ENCODE measurements around the gene ZNF605.
"Not testable (repeated sequence)": the region's sequence is repeated elsewhere in the genome, so short reads cannot be mapped to it uniquely, and the experiment has no call there.

The ZNF605 gene

GRCh38 chr12:132949936-132950837, 5.9 kb downstream of the ZNF605 start:
- Histone ChIP-seq H3K27ac (ENCODE audit: insufficient read depth, low read depth, low read length, poor library complexity, severe bottlenecking) (no peak overlapping the region), H3K9me3 (ENCODE audit: control insufficient read depth, low read length) (peaks cover 27% of the 10 kb centered on the region), H3K36me3 (ENCODE audit: control insufficient read depth, insufficient read depth, low read length) (peaks cover 22% of the 10 kb centered on the region), H3K4me3 (ENCODE audit: insufficient read depth, low read depth, low read length) (no peak overlapping the region), H3K27me3 (ENCODE audit: control insufficient read depth, insufficient read depth, low read length, poor library complexity, severe bottlenecking) (no peaks in the 10 kb centered on the region), H3K4me1 (ENCODE audit: control insufficient read depth, insufficient read depth, low read length) (no peaks in the 10 kb centered on the region)
- WGBS, 2 experiments = 92 to 95% methylated on average over 30 of the region's 30 CpGs

GRCh38 chr12:132948146-132949066, 7.7 kb downstream of the ZNF605 start:
- peaks cover 40% of the 10 kb centered on the region for H3K36me3 ChIP-seq (ENCODE audit: control insufficient read depth, insufficient read depth, low read length)
- H3K9me3 ChIP-seq (ENCODE audit: control insufficient read depth, low read length) = peaks cover 24% of the 10 kb centered on the region
- no peak overlapping the region for H3K4me3 ChIP-seq (ENCODE audit: insufficient read depth, low read depth, low read length)
- no peak overlapping the region for H3K27ac ChIP-seq (ENCODE audit: insufficient read depth, low read depth, low read length, poor library complexity, severe bottlenecking)
- no peaks in the 10 kb centered on the region for H3K4me1 ChIP-seq (ENCODE audit: control insufficient read depth, insufficient read depth, low read length)
- WGBS, 2 experiments = 95% methylated on average over 29 of the region's 29 CpGs
- no peaks in the 10 kb centered on the region for H3K27me3 ChIP-seq (ENCODE audit: control insufficient read depth, insufficient read depth, low read length, poor library complexity, severe bottlenecking)

GRCh38 chr12:132946246-132946820, 9.8 kb downstream of the ZNF605 start:
- WGBS, 2 experiments = 93 to 95% methylated on average over 8 of the region's 8 CpGs
- Histone ChIP-seq H3K9me3 (ENCODE audit: control insufficient read depth, low read length) (peaks cover 13% of the 10 kb centered on the region), H3K4me1 (ENCODE audit: control insufficient read depth, insufficient read depth, low read length) (no peaks in the 10 kb centered on the region), H3K36me3 (ENCODE audit: control insufficient read depth, insufficient read depth, low read length) (peaks cover 57% of the 10 kb centered on the region), H3K27me3 (ENCODE audit: control insufficient read depth, insufficient read depth, low read length, poor library complexity, severe bottlenecking) (no peaks in the 10 kb centered on the region), H3K27ac (ENCODE audit: insufficient read depth, low read depth, low read length, poor library complexity, severe bottlenecking) (no peak overlapping the region), H3K4me3 (ENCODE audit: insufficient read depth, low read depth, low read length) (no peak overlapping the region)

DNA sequence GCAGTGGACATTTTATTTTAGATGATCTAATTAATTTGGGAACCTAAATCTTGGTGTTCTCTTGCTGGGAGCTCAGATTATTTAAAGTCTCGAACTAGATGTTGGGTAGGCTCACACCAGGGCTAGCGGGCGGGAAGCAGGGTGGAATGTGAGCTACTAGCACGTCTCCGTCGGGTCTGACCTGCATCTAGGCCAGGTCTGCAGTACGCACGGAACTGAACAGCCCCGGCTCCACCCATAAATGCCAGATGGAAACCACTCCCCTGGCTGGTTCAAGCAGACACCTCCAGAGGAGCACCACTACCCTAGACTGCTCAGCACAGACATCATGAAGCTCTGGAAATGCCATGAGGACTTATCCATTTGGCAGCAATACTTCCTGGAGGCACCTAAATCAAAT, 10.3 kb downstream of the ZNF605 start:
- Histone ChIP-seq H3K4me1 (ENCODE audit: control insufficient read depth, insufficient read depth, low read length) (no peaks in the 10 kb centered on the region), H3K36me3 (ENCODE audit: control insufficient read depth, insufficient read depth, low read length) (peaks cover 62% of the 10 kb centered on the region), H3K27ac (ENCODE audit: insufficient read depth, low read depth, low read length, poor library complexity, severe bottlenecking) (no peak overlapping the region), H3K4me3 (ENCODE audit: insufficient read depth, low read depth, low read length) (no peak overlapping the region), H3K27me3 (ENCODE audit: control insufficient read depth, insufficient read depth, low read length, poor library complexity, severe bottlenecking) (no peaks in the 10 kb centered on the region), H3K9me3 (ENCODE audit: control insufficient read depth, low read length) (peaks cover 13% of the 10 kb centered on the region)
- 95% methylated on average over 9 of the region's 9 CpGs for WGBS, 2 experiments

DNA sequence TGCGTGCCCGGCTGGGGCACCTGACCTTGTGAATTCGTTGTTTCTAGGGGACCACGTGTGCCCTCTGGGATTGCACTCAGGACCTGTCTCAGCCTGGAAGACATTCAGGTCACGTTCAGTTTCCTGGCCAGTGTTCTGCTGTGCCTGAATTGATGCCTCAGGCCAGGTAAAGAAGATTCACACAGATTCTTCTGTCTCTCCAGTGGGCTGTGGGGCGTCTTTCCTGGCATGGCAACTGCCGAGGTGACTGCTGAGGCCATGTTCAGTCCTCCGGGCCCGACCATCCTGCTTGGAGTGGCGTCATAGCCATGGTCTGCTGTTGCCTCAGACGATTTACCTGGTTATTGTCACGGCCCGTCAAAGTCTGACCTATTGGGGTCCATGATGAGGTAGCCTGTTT, 13.5 kb downstream of the ZNF605 start:
- WGBS, 2 experiments = 96 to 97% methylated on average over 13 of the region's 13 CpGs
- peaks cover 57% of the 10 kb centered on the region for H3K36me3 ChIP-seq (ENCODE audit: control insufficient read depth, insufficient read depth, low read length)
- H3K27me3 ChIP-seq (ENCODE audit: control insufficient read depth, insufficient read depth, low read length, poor library complexity, severe bottlenecking) = no peaks in the 10 kb centered on the region
- no peaks in the 10 kb centered on the region for H3K4me1 ChIP-seq (ENCODE audit: control insufficient read depth, insufficient read depth, low read length)
- H3K4me3 ChIP-seq (ENCODE audit: insufficient read depth, low read depth, low read length) = no peak overlapping the region
- H3K27ac ChIP-seq (ENCODE audit: insufficient read depth, low read depth, low read length, poor library complexity, severe bottlenecking) = no peak overlapping the region
- peaks cover 4% of the 10 kb centered on the region for H3K9me3 ChIP-seq (ENCODE audit: control insufficient read depth, low read length)

DNA sequence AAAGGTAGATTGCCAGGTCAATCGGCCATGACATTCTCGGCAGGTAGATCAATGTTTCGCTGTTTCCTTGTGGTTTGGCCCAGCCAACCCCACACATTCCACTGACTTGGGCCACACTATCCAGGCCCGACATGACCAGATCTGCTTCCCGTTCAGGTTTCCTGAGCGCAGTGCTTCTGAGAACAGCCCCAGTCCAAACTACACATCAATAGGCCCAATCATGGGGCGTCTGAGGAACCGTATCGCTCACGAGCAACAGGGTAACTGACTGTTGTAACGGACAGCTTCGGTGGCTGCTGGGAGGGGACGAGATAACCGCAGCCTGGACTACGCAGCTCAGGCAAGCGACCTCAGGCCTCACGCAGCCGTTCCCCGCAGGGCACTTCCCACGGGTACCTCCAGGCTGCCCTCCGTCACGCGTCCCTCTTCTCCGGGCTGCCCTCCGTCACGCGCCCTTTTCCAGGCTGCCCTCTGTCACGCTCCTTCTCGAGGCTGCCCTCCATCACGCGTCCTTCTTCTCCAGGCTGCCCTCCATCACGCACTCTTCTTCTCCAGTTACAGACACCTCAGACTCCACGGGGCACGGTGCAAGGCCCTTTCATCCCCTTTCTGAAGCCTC, 14.7 kb downstream of the ZNF605 start:
- 96 to 97% methylated on average over 34 of the region's 34 CpGs for WGBS, 2 experiments
- peaks cover 7% of the 10 kb centered on the region for H3K9me3 ChIP-seq (ENCODE audit: control insufficient read depth, low read length)

DNA sequence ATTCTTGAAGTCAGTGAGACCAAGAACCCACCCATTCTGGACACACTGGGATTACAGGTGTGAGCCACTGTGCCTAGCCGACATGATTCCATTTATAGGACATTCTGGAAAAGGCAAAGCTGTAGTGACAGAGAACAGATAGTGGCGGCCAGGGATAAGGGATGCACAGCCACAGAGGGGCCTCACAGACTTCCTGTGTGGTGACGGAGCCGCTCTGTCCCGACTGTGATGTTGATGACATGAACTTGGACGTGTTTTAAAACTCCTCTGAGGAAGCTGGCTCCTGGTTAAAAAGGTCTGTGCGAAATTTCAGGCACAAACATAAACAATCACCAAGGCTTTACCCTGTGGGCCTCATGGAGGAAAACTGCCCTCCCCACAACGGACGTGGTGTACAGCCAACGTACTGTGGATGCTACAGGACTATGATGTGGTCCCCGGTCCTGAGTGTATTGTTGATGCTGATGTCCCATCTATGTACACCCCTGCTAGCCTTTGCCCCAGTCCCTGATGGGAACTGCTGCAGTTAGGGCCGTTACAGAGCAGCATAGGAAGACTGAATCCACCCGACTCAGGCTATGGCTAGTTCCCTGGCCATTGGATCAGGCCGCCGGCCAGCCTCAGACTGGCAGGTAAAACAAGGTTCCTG, 15.9 kb downstream of the ZNF605 start:
- H3K4me3 ChIP-seq (ENCODE audit: insufficient read depth, low read depth, low read length) = no peak overlapping the region
- H3K27me3 ChIP-seq (ENCODE audit: control insufficient read depth, insufficient read depth, low read length, poor library complexity, severe bottlenecking) = no peaks in the 10 kb centered on the region
- H3K36me3 ChIP-seq (ENCODE audit: control insufficient read depth, insufficient read depth, low read length) = peaks cover 45% of the 10 kb centered on the region
- peaks cover 3% of the 10 kb centered on the region for H3K9me3 ChIP-seq (ENCODE audit: control insufficient read depth, low read length)
- H3K4me1 ChIP-seq (ENCODE audit: control insufficient read depth, insufficient read depth, low read length) = no peaks in the 10 kb centered on the region
- 93 to 94% methylated on average over 15 of the region's 15 CpGs for WGBS, 2 experiments
- H3K27ac ChIP-seq (ENCODE audit: insufficient read depth, low read depth, low read length, poor library complexity, severe bottlenecking) = no peak overlapping the region

More for the DNA sequence above, 14.7 kb downstream of the ZNF605 start:
- H3K4me1 ChIP-seq (ENCODE audit: control insufficient read depth, insufficient read depth, low read length) = no peaks in the 10 kb centered on the region
- no peaks in the 10 kb centered on the region for H3K27me3 ChIP-seq (ENCODE audit: control insufficient read depth, insufficient read depth, low read length, poor library complexity, severe bottlenecking)
- no peak overlapping the region for H3K27ac ChIP-seq (ENCODE audit: insufficient read depth, low read depth, low read length, poor library complexity, severe bottlenecking)
- peaks cover 57% of the 10 kb centered on the region for H3K36me3 ChIP-seq (ENCODE audit: control insufficient read depth, insufficient read depth, low read length)
- no peak overlapping the region for H3K4me3 ChIP-seq (ENCODE audit: insufficient read depth, low read depth, low read length)

DNA sequence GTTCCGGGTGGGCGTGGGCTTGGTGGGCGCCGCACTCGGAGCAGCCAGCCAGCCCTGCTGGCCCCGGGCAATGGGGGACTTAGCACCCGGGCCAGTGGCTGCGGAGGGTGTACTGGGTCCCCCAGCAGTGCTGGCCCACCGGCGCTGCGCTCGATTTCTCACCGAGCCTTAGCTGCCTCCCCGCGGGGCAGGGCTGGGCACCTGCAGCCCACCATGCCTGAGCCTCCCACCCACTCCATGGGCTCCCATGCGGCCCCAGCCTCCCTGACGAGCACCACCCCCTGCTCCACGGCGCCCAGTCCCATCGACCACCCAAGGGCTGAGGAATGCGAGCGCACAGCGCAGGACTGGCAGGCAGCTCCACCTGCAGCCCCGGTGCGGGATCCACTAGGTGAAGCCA, 17.3 kb downstream of the ZNF605 start:
- peaks cover 36% of the 10 kb centered on the region for H3K36me3 ChIP-seq (ENCODE audit: control insufficient read depth, insufficient read depth, low read length)
- H3K9me3 ChIP-seq (ENCODE audit: control insufficient read depth, low read length); H3K27me3 ChIP-seq (ENCODE audit: control insufficient read depth, insufficient read depth, low read length, poor library complexity, severe bottlenecking); H3K4me3 ChIP-seq (ENCODE audit: insufficient read depth, low read depth, low read length); H3K4me1 ChIP-seq (ENCODE audit: control insufficient read depth, insufficient read depth, low read length); H3K27ac ChIP-seq (ENCODE audit: insufficient read depth, low read depth, low read length, poor library complexity, severe bottlenecking): not testable (repeated sequence)
- WGBS, 2 experiments = 95 to 97% methylated on average over 16 to 21 of the region's 25 CpGs

DNA sequence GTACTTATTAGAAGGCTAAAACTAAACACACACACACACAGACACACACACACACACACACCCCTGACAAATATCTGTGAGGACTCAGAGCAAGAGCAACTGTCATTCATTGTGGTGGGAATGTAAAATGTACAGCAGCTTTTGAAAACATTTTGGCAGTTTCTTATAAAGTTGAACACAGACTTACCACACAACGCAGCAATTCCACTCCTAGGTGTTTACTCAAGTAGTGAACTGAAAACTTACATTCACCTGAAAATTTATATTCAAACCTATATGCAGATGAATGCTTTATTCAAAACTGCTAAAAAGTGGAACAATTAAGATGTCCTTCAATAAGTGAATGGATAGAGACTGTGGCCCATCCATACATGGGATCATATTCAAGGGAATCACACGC, 18.6 kb downstream of the ZNF605 start:
- Histone ChIP-seq H3K9me3 (ENCODE audit: control insufficient read depth, low read length) (peaks cover 5% of the 10 kb centered on the region), H3K4me3 (ENCODE audit: insufficient read depth, low read depth, low read length) (no peak overlapping the region), H3K36me3 (ENCODE audit: control insufficient read depth, insufficient read depth, low read length) (peaks cover 23% of the 10 kb centered on the region), H3K27me3 (ENCODE audit: control insufficient read depth, insufficient read depth, low read length, poor library complexity, severe bottlenecking) (no peaks in the 10 kb centered on the region), H3K4me1 (ENCODE audit: control insufficient read depth, insufficient read depth, low read length) (no peaks in the 10 kb centered on the region), H3K27ac (ENCODE audit: insufficient read depth, low read depth, low read length, poor library complexity, severe bottlenecking) (no peak overlapping the region)
- WGBS, 2 experiments = 94 to 100% methylated on average over 1 to 2 of the region's 2 CpGs
